NT2/D1 (cell line): ENCODE data around the gene RBSN.

Source experiments
- SUZ12 ChIP-seq: IDR thresholded peaks from 2 replicates; pipeline ENCODE4 v1.6.1; 2011; ENCODE audit not compliant: insufficient read length, insufficient read depth; ENCODE audit errors: extremely low read depth
- YY1 ChIP-seq: IDR thresholded peaks from 2 replicates; pipeline ENCODE4 v1.6.1; 2011; ENCODE audit not compliant: insufficient read length, insufficient read depth
- ZNF274 ChIP-seq: IDR thresholded peaks from 2 replicates; pipeline ENCODE4 v1.6.1; 2011; ENCODE audit warnings: mild to moderate bottlenecking, low read depth, low read length

DNA sequence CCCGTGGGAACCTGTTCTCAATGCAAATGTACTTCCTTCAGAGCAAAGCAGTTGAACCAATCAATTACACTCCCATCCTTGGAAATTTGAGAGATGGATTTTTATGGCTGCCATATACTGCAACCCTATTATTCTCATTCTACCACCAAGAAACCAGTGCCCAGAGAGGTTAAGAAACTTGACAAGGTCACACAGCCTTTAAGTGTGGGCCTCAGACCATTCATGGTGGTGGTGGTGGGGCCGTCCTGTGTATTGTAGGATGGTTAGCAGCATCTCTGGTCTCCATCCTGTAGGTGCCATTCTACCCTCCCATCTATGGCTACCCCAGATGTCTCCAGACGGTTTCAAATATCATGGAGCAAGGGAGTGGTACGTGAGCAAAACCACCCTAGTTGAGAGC is 23.4 kb upstream of the RBSN start:
- TF ChIP-seq ZNF274, result no peak
- TF ChIP-seq YY1, result no peak
- TF ChIP-seq SUZ12, result no peak
